AG09319 (cell line): ENCODE data around the gene USP47.

Experiments
- DNase-seq: peaks from one replicate; pipeline ENCODE4 v3.0.0-alpha.2; 2010; ENCODE audit warnings: low read depth; ENCODE audit errors: extremely low read depth
- CTCF ChIP-seq: IDR thresholded peaks from 2 replicates; pipeline ENCODE4 v1.5.1; 2011; ENCODE audit warnings: low read depth, mild to moderate bottlenecking, inconsistent platforms, low read length, moderate library complexity

The USP47 gene

GRCh38 chr11:11845071-11845470 is 3.3 kb downstream of the USP47 start:
- DNase-seq, result no peak
- no peak for TF ChIP-seq CTCF

- TF ChIP-seq CTCF, result no peak
- no peak for DNase-seq
Observed at GRCh38 chr11:11845551-11845950, 3.8 kb downstream of the USP47 start.

GRCh38 chr11:11847082-11847481 is 5.3 kb downstream of the USP47 start:
- TF ChIP-seq CTCF, result no peak
- no peak for DNase-seq

GRCh38 chr11:11848891-11849746 is 7.3 kb downstream of the USP47 start:
- no peak for DNase-seq
- peak; percentile 49 for TF ChIP-seq CTCF

GRCh38 chr11:11850668-11851067 is 8.9 kb downstream of the USP47 start:
- no peak for TF ChIP-seq CTCF
- no peak for DNase-seq

- DNase-seq, result no peak
Observed at GRCh38 chr11:11856638-11857037, 14.9 kb downstream of the USP47 start.

GRCh38 chr11:11857769-11858168 is 16.0 kb downstream of the USP47 start:
- no peak for TF ChIP-seq CTCF
- no peak for DNase-seq

More at GRCh38 chr11:11856638-11857037, 14.9 kb downstream of the USP47 start:
- TF ChIP-seq CTCF, result no peak
